ENCODE data around the gene CYTIP. TPM values are rescaled to one million over a fixed set of nuclear protein-coding genes. Genes with fewer than 3 reads are reported as not detected.

The CYTIP gene
- polyA plus RNA-seq, 2 of the 4 experiments (the other 2 are of a cell fraction) = 0.34 TPM; not detected in 1

DNA sequence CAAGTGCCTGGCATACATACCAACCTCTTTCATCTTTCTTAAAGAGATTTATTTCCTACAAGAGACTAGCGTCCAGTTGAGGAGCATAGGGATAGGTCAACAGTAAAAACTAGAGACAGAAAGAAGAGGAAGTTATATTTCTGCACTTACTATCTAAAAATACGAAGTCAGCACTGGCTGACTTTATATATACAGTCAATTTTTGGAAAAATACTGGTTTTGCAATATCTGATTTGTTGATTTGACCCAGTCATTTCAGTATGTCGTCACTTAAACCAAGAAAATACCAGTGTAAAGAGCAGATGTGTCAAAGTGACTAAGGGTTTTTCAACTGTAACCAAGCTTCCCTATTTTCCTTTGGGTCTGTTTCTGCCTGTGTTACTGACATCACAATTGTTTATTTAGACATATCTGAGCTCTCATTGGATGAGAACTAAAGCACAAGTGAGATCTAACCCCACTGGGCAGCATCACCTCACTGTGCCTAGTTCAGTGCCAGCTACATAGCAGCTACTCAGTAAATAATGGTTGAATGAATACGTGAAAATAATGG lies 23.0 kb downstream of the CYTIP start:
- Histone ChIP-seq H3K9me3 (no peaks in the 10 kb centered on the region), H3K4me2 (no peak overlapping the region), H3K27ac (no peak overlapping the region), H3K4me1 (no peaks in the 10 kb centered on the region), H3K4me3 (no peak overlapping the region)
- peak; percentile 32 to 39; a peak in 1 of 6 replicates for ATAC-seq
- TF ChIP-seq ESRRA (IDR thresholded peaks at IDR 0.05; ENCODE audit: borderline replicate concordance, low read length) = no peak
- peak; percentile 60 for TF ChIP-seq MAFK (IDR thresholded peaks at IDR 0.05; ENCODE audit: partially characterized antibody)
- DNase-seq (ENCODE audit: low read depth in 1 of 2, low spot score in 1 of 2) = peak in 1 of 2 experiments; percentile 51
- ChIA-PET POLR2A (no interaction called here), CTCF (no interaction called here)
- no peak for FAIRE-seq
- WGBS (ENCODE audit: missing lambda C conversion rate) = 31% methylated on average over 4 of the region's 4 CpGs

DNA sequence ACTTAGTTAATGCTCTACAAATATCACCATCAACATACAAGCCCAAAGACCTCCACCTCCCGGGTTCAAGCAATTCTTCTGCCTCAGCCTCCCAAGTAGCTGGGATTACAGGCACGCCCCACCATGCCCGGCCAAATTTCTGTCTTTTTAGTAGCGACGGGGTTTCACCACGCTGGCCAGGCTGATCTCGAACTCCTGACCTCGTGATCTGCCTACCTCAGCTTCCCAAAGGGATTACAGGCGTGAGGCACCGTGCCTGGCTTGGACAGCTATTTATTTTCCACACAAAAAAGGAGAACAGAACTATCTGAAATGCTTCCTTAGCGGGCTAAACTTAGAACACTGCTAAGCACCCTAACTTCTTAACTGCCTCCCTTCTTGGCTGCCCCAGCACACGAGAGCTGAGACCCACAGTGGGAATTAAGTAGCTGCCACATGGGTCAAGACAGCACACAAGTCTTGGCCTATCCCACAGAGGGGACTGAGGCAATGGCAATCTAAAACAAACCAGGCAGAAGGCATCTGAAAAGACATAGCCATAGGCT lies 24.8 kb downstream of the CYTIP start:
- FAIRE-seq = no peak
- CTCF ChIA-PET = no interaction called here

DNA sequence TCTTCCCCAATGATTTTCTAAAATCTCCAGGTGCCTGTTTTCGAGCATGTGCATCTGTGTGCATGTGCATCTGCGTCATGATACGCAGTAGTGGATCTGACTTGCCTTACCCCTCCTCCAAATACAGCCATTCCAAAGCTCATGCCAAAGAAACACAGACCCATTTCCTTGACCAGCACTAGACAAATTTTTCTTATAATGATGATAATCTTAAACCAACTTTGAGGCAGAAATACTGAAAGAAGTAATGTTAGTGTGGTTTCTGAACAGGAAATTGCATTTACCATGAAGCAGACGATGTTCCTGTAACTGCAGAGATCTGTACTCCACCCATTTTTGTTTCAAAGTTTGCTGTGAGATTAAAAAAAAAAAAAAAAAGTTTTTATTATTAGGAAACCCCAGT lies 25.6 kb downstream of the CYTIP start:
- no peak overlapping the region for H3K27ac ChIP-seq
- FAIRE-seq (no peak), ATAC-seq (no peak), DNase-seq (ENCODE audit: low read depth in 1 of 2, low spot score in 1 of 2) (no peak)
- CTCF ChIA-PET = no interaction called here
- TF ChIP-seq HOXB13 (CRISPR knock-in tag; IDR thresholded peaks at IDR 0.05; ENCODE audit: low read depth) (no peak), TP53 (CRISPR knock-in tag; IDR thresholded peaks at IDR 0.05) (no peak), CEBPB (IDR thresholded peaks at IDR 0.05) (no peak), MYC (IDR thresholded peaks at IDR 0.05; ENCODE audit: borderline replicate concordance, low read length) (no peak), NPAS2 (CRISPR knock-in tag; IDR thresholded peaks at IDR 0.05; ENCODE audit: borderline replicate concordance) (no peak), HOXA7 (CRISPR knock-in tag; IDR thresholded peaks at IDR 0.05) (no peak), FOSB (CRISPR knock-in tag; IDR thresholded peaks at IDR 0.05) (no peak), TFCP2L1 (CRISPR knock-in tag; IDR thresholded peaks at IDR 0.05) (no peak), JUN (IDR thresholded peaks at IDR 0.05) (no peak), KDM5A (IDR thresholded peaks at IDR 0.05) (no peak), ZFP36 (IDR thresholded peaks at IDR 0.05; ENCODE audit: borderline replicate concordance, partially characterized antibody) (no peak), EHF (CRISPR knock-in tag; IDR thresholded peaks at IDR 0.05) (no peak), RARB (CRISPR knock-in tag; IDR thresholded peaks at IDR 0.05) (no peak)
- TF ChIP-seq, protein P1, sequence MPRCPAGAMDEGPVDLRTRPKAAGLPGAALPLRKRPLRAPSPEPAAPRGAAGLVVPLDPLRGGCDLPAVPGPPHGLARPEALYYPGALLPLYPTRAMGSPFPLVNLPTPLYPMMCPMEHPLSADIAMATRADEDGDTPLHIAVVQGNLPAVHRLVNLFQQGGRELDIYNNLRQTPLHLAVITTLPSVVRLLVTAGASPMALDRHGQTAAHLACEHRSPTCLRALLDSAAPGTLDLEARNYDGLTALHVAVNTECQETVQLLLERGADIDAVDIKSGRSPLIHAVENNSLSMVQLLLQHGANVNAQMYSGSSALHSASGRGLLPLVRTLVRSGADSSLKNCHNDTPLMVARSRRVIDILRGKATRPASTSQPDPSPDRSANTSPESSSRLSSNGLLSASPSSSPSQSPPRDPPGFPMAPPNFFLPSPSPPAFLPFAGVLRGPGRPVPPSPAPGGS (IDR thresholded peaks at IDR 0.05) = no peak
- TF ChIP-seq, protein P2, sequence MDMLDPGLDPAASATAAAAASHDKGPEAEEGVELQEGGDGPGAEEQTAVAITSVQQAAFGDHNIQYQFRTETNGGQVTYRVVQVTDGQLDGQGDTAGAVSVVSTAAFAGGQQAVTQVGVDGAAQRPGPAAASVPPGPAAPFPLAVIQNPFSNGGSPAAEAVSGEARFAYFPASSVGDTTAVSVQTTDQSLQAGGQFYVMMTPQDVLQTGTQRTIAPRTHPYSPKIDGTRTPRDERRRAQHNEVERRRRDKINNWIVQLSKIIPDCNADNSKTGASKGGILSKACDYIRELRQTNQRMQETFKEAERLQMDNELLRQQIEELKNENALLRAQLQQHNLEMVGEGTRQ (IDR thresholded peaks at IDR 0.05) = no peak
- TF ChIP-seq, protein P3, sequence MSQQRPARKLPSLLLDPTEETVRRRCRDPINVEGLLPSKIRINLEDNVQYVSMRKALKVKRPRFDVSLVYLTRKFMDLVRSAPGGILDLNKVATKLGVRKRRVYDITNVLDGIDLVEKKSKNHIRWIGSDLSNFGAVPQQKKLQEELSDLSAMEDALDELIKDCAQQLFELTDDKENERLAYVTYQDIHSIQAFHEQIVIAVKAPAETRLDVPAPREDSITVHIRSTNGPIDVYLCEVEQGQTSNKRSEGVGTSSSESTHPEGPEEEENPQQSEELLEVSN (IDR thresholded peaks at IDR 0.05; ENCODE audit: borderline replicate concordance, low read depth) = no peak
- no peaks in the 10 kb centered on the region for H3K9me3 ChIP-seq
- H3K4me3 ChIP-seq = no peak overlapping the region
- 62% methylated on average over 4 of the region's 4 CpGs for WGBS (ENCODE audit: missing lambda C conversion rate)
- H3K4me2 ChIP-seq = no peak overlapping the region
- POLR2A ChIA-PET = no interaction called here
- H3K4me1 ChIP-seq = no peaks in the 10 kb centered on the region

More for the DNA sequence above, 24.8 kb downstream of the CYTIP start:
- POLR2A ChIA-PET = no interaction called here
- TF ChIP-seq JUN (IDR thresholded peaks at IDR 0.05) = no peak
- TF ChIP-seq, protein P4, sequence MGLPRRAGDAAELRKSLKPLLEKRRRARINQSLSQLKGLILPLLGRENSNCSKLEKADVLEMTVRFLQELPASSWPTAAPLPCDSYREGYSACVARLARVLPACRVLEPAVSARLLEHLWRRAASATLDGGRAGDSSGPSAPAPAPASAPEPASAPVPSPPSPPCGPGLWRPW (IDR thresholded peaks at IDR 0.05) = no peak
- TF ChIP-seq RCOR1 (IDR thresholded peaks at IDR 0.05; ENCODE audit: low read depth, low read length) = no peak
- TF ChIP-seq ZSCAN20 (CRISPR knock-in tag; IDR thresholded peaks at IDR 0.05) = no peak
- TF ChIP-seq, protein P1 (IDR thresholded peaks at IDR 0.05) = no peak
- no peak for TF ChIP-seq NPAS2 (CRISPR knock-in tag; IDR thresholded peaks at IDR 0.05; ENCODE audit: borderline replicate concordance)
- no peak for TF ChIP-seq RNF2 (IDR thresholded peaks at IDR 0.05; ENCODE audit: borderline replicate concordance, low read depth)
- TF ChIP-seq CHD4 (IDR thresholded peaks at IDR 0.05; ENCODE audit: borderline replicate concordance) = no peak
- TF ChIP-seq PHF8 (IDR thresholded peaks at IDR 0.05; ENCODE audit: borderline replicate concordance, low read depth) = no peak
- TF ChIP-seq HEYL (CRISPR knock-in tag; IDR thresholded peaks at IDR 0.05) = no peak
- Histone ChIP-seq H3K27ac (no peak overlapping the region), H3K4me2 (no peak overlapping the region), H3K4me1 (no peaks in the 10 kb centered on the region), H3K9me3 (no peaks in the 10 kb centered on the region), H3K4me3 (no peak overlapping the region)
- 54% methylated on average over 12 of the region's 12 CpGs for WGBS (ENCODE audit: missing lambda C conversion rate)
- no peak for ATAC-seq
- DNase-seq (ENCODE audit: low read depth in 1 of 2, low spot score in 1 of 2) = no peak

Data from A549 (cell line).